ENCODE results near the gene MEX3D.

MEX3D gene

GRCh38 chr19:1592024-1592754 is 24.1 kb upstream of the MEX3D start:
- TF ChIP-seq CTCF (conservative IDR thresholded peaks at IDR 0.05; ENCODE audit: low read length), result no peak
- TF ChIP-seq EZH2phosphoT487 (IDR thresholded peaks at IDR 0.05; ENCODE audit: borderline replicate concordance), result no peak
- peak overlapping the region; percentile 93 for H3K4me2 ChIP-seq (ENCODE audit: low read depth, low read length, poor library complexity, severe bottlenecking)
- peaks cover 3% of the 10 kb centered on the region; the same call in 1 of the 2 replicates for H3F3A ChIP-seq (ENCODE audit: low read depth)
- no peak overlapping the region for H2AFZ ChIP-seq (ENCODE audit: low read length)
- peaks cover 6% of the 10 kb centered on the region; the same call in 1 of the 2 replicates for H3K36me3 ChIP-seq (ENCODE audit: insufficient read depth, low read length)
- peaks cover 34% of the 10 kb centered on the region for H4K20me1 ChIP-seq (ENCODE audit: insufficient read depth, low read length, poor library complexity, severe bottlenecking)
- H3K79me2 ChIP-seq (ENCODE audit: insufficient read depth, low read length), result peaks cover 49% of the 10 kb centered on the region
- peak overlapping the region; percentile 94 for H3K4me3 ChIP-seq (ENCODE audit: low read length, poor library complexity, severe bottlenecking)
- H3K9ac ChIP-seq (ENCODE audit: low read depth, low read length, poor library complexity, severe bottlenecking), result peak overlapping the region; percentile 100
- H3K27me3 ChIP-seq (ENCODE audit: insufficient read depth, low read length, poor library complexity, severe bottlenecking), result peaks cover 8% of the 10 kb centered on the region
- H3K9me3 ChIP-seq (ENCODE audit: insufficient read depth, low read depth, low read length), result no peaks in the 10 kb centered on the region
- H3K9me2 ChIP-seq (replicated peaks; ENCODE audit: low read depth, low read length), result no peaks in the 10 kb centered on the region
- H3K4me1 ChIP-seq (ENCODE audit: insufficient read depth, low read length, poor library complexity, severe bottlenecking), result peaks cover 16% of the 10 kb centered on the region

- Histone ChIP-seq H3K9me3 (ENCODE audit: insufficient read depth, low read depth, low read length) (no peaks in the 10 kb centered on the region), H3K79me2 (ENCODE audit: insufficient read depth, low read length) (peaks cover 53% of the 10 kb centered on the region), H3K36me3 (ENCODE audit: insufficient read depth, low read length) (no peaks in the 10 kb centered on the region; the same call in 1 of the 2 replicates), H3K9me2 (replicated peaks; ENCODE audit: low read depth, low read length) (no peaks in the 10 kb centered on the region), H3K4me2 (ENCODE audit: low read depth, low read length, poor library complexity, severe bottlenecking) (peak overlapping the region; percentile 93), H3K4me3 (ENCODE audit: low read length, poor library complexity, severe bottlenecking) (peak overlapping the region; percentile 94), H4K20me1 (ENCODE audit: insufficient read depth, low read length, poor library complexity, severe bottlenecking) (peaks cover 34% of the 10 kb centered on the region), H3F3A (ENCODE audit: low read depth) (peaks cover 3% of the 10 kb centered on the region; the same call in 1 of the 2 replicates), H3K4me1 (ENCODE audit: insufficient read depth, low read length, poor library complexity, severe bottlenecking) (peaks cover 16% of the 10 kb centered on the region), H3K27me3 (ENCODE audit: insufficient read depth, low read length, poor library complexity, severe bottlenecking) (peaks cover 8% of the 10 kb centered on the region), H2AFZ (ENCODE audit: low read length) (no peak overlapping the region), H3K9ac (ENCODE audit: low read depth, low read length, poor library complexity, severe bottlenecking) (peak overlapping the region; percentile 100)
- no peak for TF ChIP-seq CTCF (conservative IDR thresholded peaks at IDR 0.05; ENCODE audit: low read length)
- TF ChIP-seq EZH2phosphoT487 (IDR thresholded peaks at IDR 0.05; ENCODE audit: borderline replicate concordance), result no peak
These were observed 23.4 kb upstream of the MEX3D start for GRCh38 chr19:1591421-1592023.

- peak; percentile 54 for TF ChIP-seq CTCF (conservative IDR thresholded peaks at IDR 0.05; ENCODE audit: low read length)
- no peak for TF ChIP-seq EZH2phosphoT487 (IDR thresholded peaks at IDR 0.05; ENCODE audit: borderline replicate concordance)
- no peaks in the 10 kb centered on the region for H3K9me3 ChIP-seq (ENCODE audit: insufficient read depth, low read depth, low read length)
- H3K4me2 ChIP-seq (ENCODE audit: low read depth, low read length, poor library complexity, severe bottlenecking), result peak overlapping the region; percentile 93
- peak overlapping the region; percentile 100 for H3K9ac ChIP-seq (ENCODE audit: low read depth, low read length, poor library complexity, severe bottlenecking)
- peak overlapping the region; percentile 94 for H3K4me3 ChIP-seq (ENCODE audit: low read length, poor library complexity, severe bottlenecking)
- no peaks in the 10 kb centered on the region for H3K9me2 ChIP-seq (replicated peaks; ENCODE audit: low read depth, low read length)
- H3F3A ChIP-seq (ENCODE audit: low read depth), result peaks cover 3% of the 10 kb centered on the region; the same call in 1 of the 2 replicates
- no peak overlapping the region for H2AFZ ChIP-seq (ENCODE audit: low read length)
- peaks cover 60% of the 10 kb centered on the region for H3K79me2 ChIP-seq (ENCODE audit: insufficient read depth, low read length)
- peaks cover 16% of the 10 kb centered on the region for H3K4me1 ChIP-seq (ENCODE audit: insufficient read depth, low read length, poor library complexity, severe bottlenecking)
- peaks cover 38% of the 10 kb centered on the region for H4K20me1 ChIP-seq (ENCODE audit: insufficient read depth, low read length, poor library complexity, severe bottlenecking)
- no peaks in the 10 kb centered on the region; the same call in 1 of the 2 replicates for H3K36me3 ChIP-seq (ENCODE audit: insufficient read depth, low read length)
- H3K27me3 ChIP-seq (ENCODE audit: insufficient read depth, low read length, poor library complexity, severe bottlenecking), result peaks cover 8% of the 10 kb centered on the region
These were observed 22.7 kb upstream of the MEX3D start for GRCh38 chr19:1590641-1591397.

Measured in Loucy (cell line).